Neural cell (in vitro differentiated cells): ENCODE results near the gene CTSA. TPM values are rescaled to one million over a fixed set of nuclear protein-coding genes. Genes with fewer than 3 reads are reported as not detected.

Experiments
- H2AFZ ChIP-seq: fragments of 200-600, 300-800 bp; sonication (generic), shearing (Covaris generic); 2 replicates; pipeline ENCODE4 v1.6.0; 2014; ENCODE audit warnings: low read depth, mild to moderate bottlenecking, antibody characterized with exemption, low read length, moderate library complexity
- H3F3A ChIP-seq: fragments of 200-600 bp; shearing (Covaris generic); 2 replicates; pipeline ENCODE4 v1.6.1; 2016; ENCODE audit warnings: mild to moderate bottlenecking, moderate library complexity, mixed read lengths, antibody characterized with exemption, low read length; ENCODE audit not compliant: insufficient read depth, poor library complexity, severe bottlenecking
- H3K27ac ChIP-seq: fragments of 200-600, 300-800 bp; sonication (generic), shearing (Covaris generic); 2 replicates; pipeline ENCODE4 v1.5.1; 2014; ENCODE audit warnings: mild to moderate bottlenecking, low read length, moderate library complexity
- H3K27me3 ChIP-seq: fragments of 300-800, 200-600 bp; sonication (generic), shearing (Covaris generic); 2 replicates; pipeline ENCODE4 v1.6.0; 2014; ENCODE audit warnings: mild to moderate bottlenecking, low read depth, low read length, moderate library complexity; ENCODE audit not compliant: insufficient read depth
- H3K36me3 ChIP-seq: fragments of 300-800, 200-600 bp; sonication (generic), shearing (Covaris generic); 2 replicates; pipeline ENCODE4 v1.5.1; 2014; ENCODE audit warnings: mild to moderate bottlenecking, antibody characterized with exemption, low read length, moderate library complexity; ENCODE audit not compliant: insufficient read depth
- H3K4me2 ChIP-seq: fragments of 300-800, 200-600 bp; sonication (generic), shearing (Covaris generic); 2 replicates; pipeline ENCODE4 v1.6.0; 2014; ENCODE audit warnings: mild to moderate bottlenecking, low read length
- H3K4me3 ChIP-seq: fragments of 300-800, 200-600 bp; sonication (generic), shearing (Covaris generic); 2 replicates; pipeline ENCODE4 v1.5.1; 2014; ENCODE audit warnings: mild to moderate bottlenecking, low read length, moderate library complexity
- H3K79me2 ChIP-seq: fragments of 200-600 bp; shearing (Covaris generic); replicated peaks from 2 replicates; pipeline ENCODE4 v1.6.0; 2014; ENCODE audit warnings: mild to moderate bottlenecking, low read length, moderate library complexity; ENCODE audit not compliant: insufficient read depth
- H3K9ac ChIP-seq: fragments of 300-800, 200-600 bp; sonication (generic), shearing (Covaris generic); 2 replicates; pipeline ENCODE4 v1.6.1; 2016; ENCODE audit warnings: mild to moderate bottlenecking, low read length, mixed read lengths
- H3K9me2 ChIP-seq: fragments of 200-600 bp; shearing (Covaris generic); 2 replicates; pipeline ENCODE4 v1.6.1; 2016; ENCODE audit warnings: mild to moderate bottlenecking, low read length, mixed read lengths; ENCODE audit not compliant: insufficient read depth
- H3K9me3 ChIP-seq: fragments of 200-600, 300-800 bp; sonication (generic), shearing (Covaris generic); 2 replicates; pipeline ENCODE4 v1.6.1; 2016; ENCODE audit warnings: mild to moderate bottlenecking, mixed run types, low read length, moderate library complexity, mixed read lengths
- H4K20me1 ChIP-seq: fragments of 200-600 bp; shearing (Covaris generic); 2 replicates; pipeline ENCODE4 v1.6.1; 2016; ENCODE audit warnings: mild to moderate bottlenecking, mixed run types; ENCODE audit not compliant: insufficient read depth
- CTCF ChIP-seq: fragments of 450-650 bp; IDR thresholded peaks from 2 replicates; pipeline ENCODE4 v1.5.1; 2014; ENCODE audit warnings: antibody characterized with exemption, mild to moderate bottlenecking, moderate library complexity; ENCODE audit not compliant: poor library complexity, severe bottlenecking
- EP300 ChIP-seq: fragments of 450-650 bp; conservative IDR thresholded peaks from 2 replicates; pipeline ENCODE4 v1.6.1; 2014; ENCODE audit warnings: antibody characterized with exemption, mild to moderate bottlenecking, moderate library complexity; ENCODE audit not compliant: poor library complexity, severe bottlenecking
- EZH2 ChIP-seq: fragments of 200-600, 300-800 bp; shearing (Covaris generic), sonication (generic); IDR thresholded peaks from 2 replicates; pipeline ENCODE4 v1.6.1; 2014; ENCODE audit warnings: antibody characterized with exemption, low read length, borderline replicate concordance, mild to moderate bottlenecking; ENCODE audit not compliant: insufficient read depth, poor library complexity, severe bottlenecking
- MXI1 ChIP-seq: fragments of 450-650 bp; conservative IDR thresholded peaks from 2 replicates; pipeline ENCODE4 v1.6.1; 2014; ENCODE audit warnings: antibody characterized with exemption, mild to moderate bottlenecking; ENCODE audit not compliant: poor library complexity, severe bottlenecking
- POLR2AphosphoS5 ChIP-seq: IDR thresholded peaks from 2 replicates; pipeline ENCODE4 v1.6.1; 2012
- RAD21 ChIP-seq: fragments of 450-650 bp; conservative IDR thresholded peaks from 2 replicates; pipeline ENCODE4 v1.6.1; 2014; ENCODE audit warnings: antibody characterized with exemption, mild to moderate bottlenecking, moderate library complexity
- REST ChIP-seq: IDR thresholded peaks from 2 replicates; pipeline ENCODE4 v1.6.1; 2012; ENCODE audit warnings: borderline replicate concordance
- SMC3 ChIP-seq: fragments of 450-650 bp; conservative IDR thresholded peaks from 2 replicates; pipeline ENCODE4 v1.6.1; 2014; ENCODE audit warnings: antibody characterized with exemption, mild to moderate bottlenecking, moderate library complexity; ENCODE audit not compliant: poor library complexity
- TAF1 ChIP-seq: IDR thresholded peaks from 2 replicates; pipeline ENCODE4 v1.6.1; 2012; ENCODE audit warnings: low read depth
- polyA plus RNA-seq: library from polyadenylated mRNA; depleted of rRNA; stranded (reverse); fragments of >200 nt; gene quantifications from 2 replicates; pipeline ENCODE4 v1.2.3, GENCODE V29; 2014

CTSA gene
- polyA plus RNA-seq, 1 donor from 2014 or later, result 25.7 TPM

GRCh38 chr20:45933266-45934045 is 42.3 kb downstream of the CTSA start:
- Histone ChIP-seq H3K79me2 (peaks cover 21% of the 10 kb centered on the region), H3K9me2 (no peaks in the 10 kb centered on the region), H3K9ac (peak overlapping the region; percentile 100), H4K20me1 (no peaks in the 10 kb centered on the region), H3K4me2 (peak overlapping the region; percentile 57), H3K27me3 (no peaks in the 10 kb centered on the region), H3K36me3 (no peaks in the 10 kb centered on the region), H2AFZ (peak overlapping the region; percentile 91), H3K9me3 (no peaks in the 10 kb centered on the region), H3K27ac (peak overlapping the region; percentile 100), H3F3A (no peaks in the 10 kb centered on the region), H3K4me3 (peak overlapping the region; percentile 93)
- TF ChIP-seq EP300 (no peak), MXI1 (no peak), RAD21 (no peak), CTCF (peak; percentile 67), SMC3 (peak; percentile 49), POLR2AphosphoS5 (no peak), EZH2 (no peak), TAF1 (no peak), REST (no peak)

- H3K4me3 ChIP-seq, result peak overlapping the region; percentile 93
- no peaks in the 10 kb centered on the region for H3K27me3 ChIP-seq
- H2AFZ ChIP-seq, result peak overlapping the region; percentile 91
- peak overlapping the region; percentile 57 for H3K4me2 ChIP-seq
- TF ChIP-seq CTCF, result no peak
- TF ChIP-seq SMC3, result no peak
- no peak for TF ChIP-seq EP300
- TF ChIP-seq POLR2AphosphoS5, result no peak
- TF ChIP-seq MXI1, result no peak
- TF ChIP-seq TAF1, result no peak
- TF ChIP-seq REST, result no peak
- no peak for TF ChIP-seq RAD21
- no peak for TF ChIP-seq EZH2
- no peaks in the 10 kb centered on the region for H4K20me1 ChIP-seq
- peak overlapping the region; percentile 100 for H3K27ac ChIP-seq
- H3K36me3 ChIP-seq, result no peaks in the 10 kb centered on the region
- peaks cover 21% of the 10 kb centered on the region for H3K79me2 ChIP-seq
- H3F3A ChIP-seq, result no peaks in the 10 kb centered on the region
- H3K9me3 ChIP-seq, result no peaks in the 10 kb centered on the region
- no peaks in the 10 kb centered on the region for H3K9me2 ChIP-seq
- H3K9ac ChIP-seq, result peak overlapping the region; percentile 100
Observed at GRCh38 chr20:45934046-45934585, 43.0 kb downstream of the CTSA start.
